Astrocyte (in vitro differentiated cells and primary cell): ENCODE measurements around the gene OR13J1.

Experiments
- CTCF ChIP-seq: IDR thresholded peaks from 2 replicates; pipeline ENCODE4 v1.5.1; 2011; ENCODE audit warnings: low read depth, mild to moderate bottlenecking, inconsistent platforms, low read length, moderate library complexity; ENCODE audit not compliant: insufficient read depth
- EZH2 ChIP-seq: IDR thresholded peaks from 2 replicates; pipeline ENCODE4 v1.6.1; 2012; ENCODE audit warnings: mild to moderate bottlenecking, low read length, inconsistent platforms; ENCODE audit not compliant: insufficient read depth

- no peak for TF ChIP-seq CTCF
- TF ChIP-seq EZH2: no peak
These were observed 40.5 kb downstream of the OR13J1 start for GRCh38 chr9:35829764-35830096.
